Muscle layer of duodenum (tissue), 2 donors: ENCODE measurements around the gene DPEP2NB.

Experiments used
- H3K27ac ChIP-seq: one replicate; pipeline ENCODE4 v1.7.0; 2013; ENCODE audit warnings: mild to moderate bottlenecking, low read length
- H3K27me3 ChIP-seq: one replicate; pipeline ENCODE4 v1.7.0; 2013; ENCODE audit warnings: low read depth, mild to moderate bottlenecking, control low read depth, low read length
- H3K36me3 ChIP-seq, 2 donors: one replicate each; pipeline ENCODE4 v1.7.0; 2013; ENCODE audit warnings: low read length in 2 of 2, control low read depth in 1 of 2, mild to moderate bottlenecking in 1 of 2; ENCODE audit not compliant: insufficient read depth in 2 of 2, control insufficient read depth in 1 of 2
- H3K4me1 ChIP-seq, 2 donors: one replicate each; pipeline ENCODE4 v1.7.0; 2013; ENCODE audit warnings: low read length in 2 of 2, mild to moderate bottlenecking in 2 of 2, control low read depth in 1 of 2, moderate library complexity in 1 of 2; ENCODE audit not compliant: insufficient read depth in 2 of 2, control insufficient read depth in 1 of 2
- H3K4me3 ChIP-seq, 2 donors: one replicate each; pipeline ENCODE4 v1.7.0; 2013; ENCODE audit warnings: low read length in 2 of 2, low read depth in 1 of 2, mild to moderate bottlenecking in 1 of 2
- H3K9me3 ChIP-seq, 2 donors: one replicate each; pipeline ENCODE4 v1.7.0; 2013; ENCODE audit warnings: low read length in 2 of 2, control low read depth in 1 of 2, mild to moderate bottlenecking in 1 of 2; ENCODE audit not compliant: control insufficient read depth in 1 of 2
- donor health status: healthy.

DPEP2NB gene

GRCh38 chr16:67966549-67967182 is 49.0 kb downstream of the DPEP2NB start:
- H3K27me3 ChIP-seq, result no peaks in the 10 kb centered on the region
- H3K4me1 ChIP-seq, result peaks cover 37 to 46% of the 10 kb centered on the region in 2 donors
- peaks cover 13 to 17% of the 10 kb centered on the region in 2 donors for H3K36me3 ChIP-seq
- H3K9me3 ChIP-seq, result no peaks in the 10 kb centered on the region
- peak overlapping the region; percentile 73 to 94 for H3K4me3 ChIP-seq
- peak overlapping the region; percentile 95 for H3K27ac ChIP-seq

- Histone ChIP-seq H3K36me3 (peaks cover 20 to 24% of the 10 kb centered on the region in 2 donors), H3K4me1 (peaks cover 38 to 46% of the 10 kb centered on the region in 2 donors), H3K27ac (peak overlapping the region; percentile 95), H3K27me3 (no peaks in the 10 kb centered on the region), H3K4me3 (peak overlapping the region; percentile 73 to 94), H3K9me3 (no peaks in the 10 kb centered on the region)
These were observed 49.8 kb downstream of the DPEP2NB start for GRCh38 chr16:67965668-67966548.

DNA sequence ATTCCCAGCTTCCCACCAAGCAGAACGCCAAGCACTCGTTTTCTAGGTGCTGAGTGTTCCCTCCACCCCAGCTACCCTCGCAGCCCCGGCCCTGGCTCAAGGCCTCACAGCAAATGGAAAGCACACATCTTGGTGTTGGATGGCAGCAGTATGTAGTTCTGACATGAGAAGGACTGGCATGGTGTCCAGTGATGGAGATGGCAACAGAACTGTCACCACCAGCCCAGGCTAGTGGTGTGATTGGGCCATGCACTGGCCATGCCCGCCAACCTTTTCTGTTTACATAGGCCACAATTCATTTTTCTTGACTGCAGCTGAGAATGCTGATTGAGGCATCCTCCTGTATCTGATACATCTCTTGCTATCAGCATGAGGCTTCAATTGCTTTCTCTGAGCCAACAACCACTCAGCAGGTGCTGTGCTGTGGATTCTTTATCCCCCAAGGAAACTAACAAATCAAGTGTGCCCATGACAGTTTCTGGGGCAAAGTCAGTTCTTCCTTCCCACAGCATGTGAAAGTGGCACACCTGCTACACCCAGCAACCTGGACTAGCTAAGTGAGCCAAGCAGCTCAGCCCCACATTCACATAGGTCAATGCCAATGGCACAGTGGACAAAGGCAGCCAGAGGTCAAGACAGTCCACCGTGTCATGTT is 51.1 kb downstream of the DPEP2NB start:
- H3K4me1 ChIP-seq, result peaks cover 43 to 59% of the 10 kb centered on the region in 2 donors
- no peak overlapping the region for H3K27ac ChIP-seq
- H3K9me3 ChIP-seq, result no peaks in the 10 kb centered on the region
- H3K36me3 ChIP-seq, result peaks cover 24 to 37% of the 10 kb centered on the region in 2 donors
- H3K27me3 ChIP-seq, result no peaks in the 10 kb centered on the region
- H3K4me3 ChIP-seq, result no peak overlapping the region

- H3K4me1 ChIP-seq, result peaks cover 43 to 62% of the 10 kb centered on the region in 2 donors
- H3K9me3 ChIP-seq, result no peaks in the 10 kb centered on the region
- peaks cover 26 to 41% of the 10 kb centered on the region in 2 donors for H3K36me3 ChIP-seq
- H3K4me3 ChIP-seq, result peak overlapping the region in 1 of 2 donors; percentile 37
- H3K27ac ChIP-seq, result no peak overlapping the region
- no peaks in the 10 kb centered on the region for H3K27me3 ChIP-seq
These were observed 51.9 kb downstream of the DPEP2NB start for GRCh38 chr16:67963662-67964321.
